HCT116 (cell line): ENCODE measurements around the gene SNF8. TPM values are rescaled to one million over a fixed set of nuclear protein-coding genes. Genes with fewer than 3 reads are reported as not detected.

Experiments
- ATAC-seq: fragments of 200-7000 bp; cut with Tn5 transposase; 2 replicates; pipeline ENCODE4 v1.9.1; 2020; ENCODE audit warnings: mild to moderate bottlenecking, moderate library complexity
- BruUV-seq: library from RNA; stranded (reverse); fragments of 400-500 nt; replicated peaks from 2 replicates; lab custom pipeline; 2021; lab: Mats Ljungman, UMichigan
- CTCF ChIA-PET: fragments of 300-600 bp; sonication (Branson Sonifier 250); formaldehyde crosslinking; loops from one replicate; lab custom pipeline; 2021; ENCODE audit warnings: antibody characterized with exemption; lab: Charles Lee
- POLR2A ChIA-PET: fragments of 300-600, 350-600 bp; sonication (Branson Sonifier 250); formaldehyde crosslinking; loops from one replicate; lab custom pipeline; 2021; ENCODE audit warnings: antibody characterized with exemption; lab: Charles Lee
- RAD21 ChIA-PET, 2 experiments: fragments of 300-600 bp; sonication (Branson Sonifier 250); formaldehyde crosslinking; loops; one replicate each; lab custom pipeline; 2023; ENCODE audit warnings: low total read pairs in 2 of 2; ENCODE audit not compliant: uncharacterized antibody in 2 of 2, unreplicated experiment in 2 of 2, low non-redundant PET in 1 of 2; lab: Charles Lee
- DNase-seq: peaks from one replicate; pipeline ENCODE4 v3.0.0-alpha.2; 2010; ENCODE audit warnings: low read depth, low spot score
- H2AFZ ChIP-seq: fragments of 200-600 bp; shearing (Covaris generic), sonication (generic); 2 replicates; pipeline ENCODE4 v1.6.1; 2017; ENCODE audit warnings: low read depth, mixed run types, mixed read lengths, antibody characterized with exemption, low read length; ENCODE audit not compliant: poor library complexity, severe bottlenecking
- H3K27ac ChIP-seq: 2 replicates; pipeline ENCODE4 v1.5.1; 2012; ENCODE audit warnings: low read depth, low read length
- H3K27me3 ChIP-seq: fragments of 200-600 bp; sonication (generic); 2 replicates; pipeline ENCODE4 v1.6.1; 2016; ENCODE audit warnings: mixed run types, low read length, mixed read lengths; ENCODE audit not compliant: insufficient read depth
- H3K36me3 ChIP-seq, 2 experiments: fragments of 200-500 bp in 1 of 2; fragments of 200-600 bp in 1 of 2; sonication (Bioruptor generic) in 1 of 2; sonication (generic) in 1 of 2; 2 replicates each; pipeline versions ENCODE4 v1.5.1 to v1.6.1; 2014 to 2016; ENCODE audit warnings: low read length in 2 of 2, inconsistent platforms in 1 of 2, mixed read lengths in 1 of 2, mixed run types in 1 of 2; ENCODE audit not compliant: insufficient read depth in 2 of 2, control insufficient read depth in 1 of 2
- H3K4me1 ChIP-seq, 2 experiments: fragments of 200-600 bp in 1 of 2; sonication (generic) in 1 of 2; 2 replicates each; pipeline versions ENCODE4 v1.5.1 to v1.6.1; 2012 to 2017; ENCODE audit warnings: low read length in 2 of 2, inconsistent platforms in 1 of 2, mild to moderate bottlenecking in 1 of 2, mixed read lengths in 1 of 2, mixed run types in 1 of 2, moderate library complexity in 1 of 2; ENCODE audit not compliant: insufficient read depth in 2 of 2, control insufficient read depth in 1 of 2
- H3K4me2 ChIP-seq: fragments of 200-600 bp; sonication (generic); 2 replicates; pipeline ENCODE4 v1.6.1; 2017; ENCODE audit warnings: mixed run types, low read length, mixed read lengths
- H3K4me3 ChIP-seq, 2 experiments: fragments of 200-600 bp in 1 of 2; sonication (generic) in 1 of 2; replicated peaks in 1 of 2; 2 replicates each; pipeline ENCODE4 v1.5.1; 2011 to 2016; ENCODE audit warnings: low read length in 2 of 2, control low read depth in 1 of 2, low read depth in 1 of 2, mild to moderate bottlenecking in 1 of 2, mixed read lengths in 1 of 2, mixed run types in 1 of 2
- H3K79me2 ChIP-seq: fragments of 200-600 bp; sonication (generic); 2 replicates; pipeline ENCODE4 v1.6.1; 2017; ENCODE audit warnings: mild to moderate bottlenecking, mixed run types, low read length, moderate library complexity, mixed read lengths; ENCODE audit not compliant: insufficient read depth
- H3K9ac ChIP-seq: fragments of 200-600 bp; sonication (generic); 2 replicates; pipeline ENCODE4 v1.6.1; 2016; ENCODE audit warnings: low read length, mixed read lengths
- H3K9me2 ChIP-seq: fragments of 200-600 bp; sonication (generic), shearing (Covaris generic); 2 replicates; pipeline ENCODE4 v1.6.1; 2017; ENCODE audit warnings: mixed run types, mild to moderate bottlenecking, moderate library complexity; ENCODE audit not compliant: insufficient read depth
- H3K9me3 ChIP-seq, 2 experiments: fragments of 200-500 bp in 1 of 2; fragments of 200-600 bp in 1 of 2; sonication (Bioruptor generic) in 1 of 2; sonication (generic) in 1 of 2; 2 replicates each; pipeline ENCODE4 v1.6.1; 2014 to 2017; ENCODE audit warnings: low read length in 2 of 2, mixed read lengths in 2 of 2, inconsistent platforms in 1 of 2, low read depth in 1 of 2, mild to moderate bottlenecking in 1 of 2, mixed run types in 1 of 2, moderate library complexity in 1 of 2; ENCODE audit not compliant: control insufficient read depth in 1 of 2, insufficient read depth in 1 of 2
- H4K20me1 ChIP-seq: fragments of 200-600 bp; sonication (generic), shearing (Covaris generic); 2 replicates; pipeline ENCODE4 v1.6.1; 2017; ENCODE audit warnings: mixed run types, mild to moderate bottlenecking, moderate library complexity; ENCODE audit not compliant: insufficient read depth
- ATF3 ChIP-seq: IDR thresholded peaks from 2 replicates; pipeline ENCODE4 v1.6.1; 2012
- CEBPB ChIP-seq: IDR thresholded peaks from 2 replicates; pipeline ENCODE4 v1.6.1; 2012; ENCODE audit warnings: low read depth
- CTCF ChIP-seq, 3 experiments: fragments of 200-600 bp in 1 of 3; sonication (generic) in 1 of 3; IDR thresholded peaks in 2 of 3; conservative IDR thresholded peaks in 1 of 3; 2 replicates each; pipeline ENCODE4 v1.5.1; 2012 to 2017; ENCODE audit warnings: low read depth in 2 of 3, low read length in 2 of 3, antibody characterized with exemption in 1 of 3, borderline replicate concordance in 1 of 3, control low read depth in 1 of 3, mild to moderate bottlenecking in 1 of 3, mixed read lengths in 1 of 3, mixed run types in 1 of 3, moderate library complexity in 1 of 3; ENCODE audit not compliant: insufficient read depth in 1 of 3
- EGR1 ChIP-seq: IDR thresholded peaks from 2 replicates; pipeline ENCODE4 v1.6.1; 2012; ENCODE audit warnings: low read depth
- ELF1 ChIP-seq: IDR thresholded peaks from 2 replicates; pipeline ENCODE4 v1.6.1; 2012; ENCODE audit warnings: low read depth, borderline replicate concordance
- EZH2 ChIP-seq: fragments of 200-600 bp; sonication (generic); IDR thresholded peaks from 2 replicates; pipeline ENCODE4 v1.6.1; 2017; ENCODE audit warnings: antibody characterized with exemption, mixed run types
- FOSL1 ChIP-seq: IDR thresholded peaks from 2 replicates; pipeline ENCODE4 v1.6.1; 2012; ENCODE audit warnings: low read depth
- JUND ChIP-seq: IDR thresholded peaks from 2 replicates; pipeline ENCODE4 v1.6.1; 2012
- MAX ChIP-seq: IDR thresholded peaks from 2 replicates; pipeline ENCODE4 v1.6.1; 2012
- REST ChIP-seq: IDR thresholded peaks from 2 replicates; pipeline ENCODE4 v1.6.1; 2012; ENCODE audit warnings: low read depth
- TCF7L2 ChIP-seq: IDR thresholded peaks from 2 replicates; pipeline ENCODE4 v1.7.0; 2011; ENCODE audit warnings: borderline replicate concordance, inconsistent platforms; ENCODE audit not compliant: insufficient read depth, insufficient read length; ENCODE audit errors: extremely low read depth
- YY1 ChIP-seq: IDR thresholded peaks from 2 replicates; pipeline ENCODE4 v1.6.1; 2011; ENCODE audit warnings: low read length, low read depth, moderate library complexity, mild to moderate bottlenecking; ENCODE audit not compliant: insufficient replicate concordance; ENCODE audit errors: extremely low read depth
- ZNF274 ChIP-seq: fragments of 200-500 bp; sonication (Bioruptor generic); IDR thresholded peaks from 2 replicates; pipeline ENCODE4 v1.6.1; 2014; ENCODE audit warnings: mild to moderate bottlenecking, low read depth, low read length, inconsistent platforms
- intact Hi-C: fragments of 100-400 bp; cut with micrococcal nuclease; formaldehyde crosslinking; loops from 2 replicates; pipeline ENCODE4 v1.10.0; 2022
- total RNA-seq: library from RNA; stranded (reverse); gene quantifications from one replicate; pipeline ENCODE4 v1.2.1, GENCODE V29; 2021; ENCODE audit not compliant: unreplicated experiment

Gene SNF8
- total RNA-seq, 1 experiment from 2014 or later: 178 TPM

- intact Hi-C loops: no loop called here
- POLR2A ChIA-PET: interaction anchor here (1.8 kb wide), 1 partner anchor 23 kb away, joined by 6 read pairs; the partner anchor contains the start of gene ATP5MC1
- Histone ChIP-seq H4K20me1 (peaks cover 27% of the 10 kb centered on the region), H3K4me2 (no peak overlapping the region), H3K27me3 (no peaks in the 10 kb centered on the region), H3K27ac (no peak overlapping the region), H3K79me2 (peaks cover 100% of the 10 kb centered on the region), H3K4me1 (peaks cover 0 to 1% of the 10 kb centered on the region in 2 experiments; a peak in 1 of 4 replicates), H3K36me3 (peaks cover 75 to 81% of the 10 kb centered on the region in 2 experiments), H3K4me3 (no peak overlapping the region), H2AFZ (no peak overlapping the region), H3K9me3 (no peaks in the 10 kb centered on the region), H3K9ac (no peak overlapping the region), H3K9me2 (no peaks in the 10 kb centered on the region)
- no peak for DNase-seq
- no peak; the same call in 1 of the 2 replicates for ATAC-seq
- CTCF ChIA-PET: interaction anchor here (1.1 kb wide), 2 partner anchors 23 to 117 kb away, joined by 3 to 4 read pairs; partner anchors contain the start of gene ATP5MC1
- RAD21 ChIA-PET: no interaction called here
- no peak for TF ChIP-seq ZNF274
- TF ChIP-seq CEBPB: no peak
- no peak for TF ChIP-seq JUND
- TF ChIP-seq ELF1: no peak
- no peak for TF ChIP-seq REST
- no peak for TF ChIP-seq MAX
- TF ChIP-seq YY1: no peak
- TF ChIP-seq EGR1: no peak
- TF ChIP-seq CTCF (IDR thresholded peaks at IDR 0.05 in 2 of 3, conservative IDR thresholded peaks at IDR 0.05 in 1 of 3; ENCODE audit: borderline replicate concordance in 1 of 3, insufficient read depth in 1 of 3, low read depth in 2 of 3, low read length in 2 of 3): no peak
- no peak for TF ChIP-seq ATF3
- no peak for TF ChIP-seq FOSL1
- TF ChIP-seq TCF7L2: no peak
- TF ChIP-seq EZH2: no peak
- BruUV-seq: no TSS peak
These were observed 29.0 kb downstream of the SNF8 start for GRCh38 chr17:48915459-48916282.
